Activated gamma-delta T cell treated with Interleukin-2 at 50 U/mL for 16 hours (primary cell): Measurements from ENCODE around the gene MT4.
A peak's percentile ranks its signal among the peaks of the same experiment; 100 is the strongest.
"Not testable (repeated sequence)": the region's sequence is repeated elsewhere in the genome, so short reads cannot be mapped to it uniquely, and the experiment has no call there.

Experiments
- DNase-seq: peaks from one replicate; pipeline ENCODE4 v3.0.0-alpha.2; 2020

Gene MT4

GRCh38 chr16:56559109-56559508 lies 5.8 kb upstream of the MT4 start:
- no peak for DNase-seq

GRCh38 chr16:56560447-56560846 lies 4.4 kb upstream of the MT4 start:
- DNase-seq = no peak

- DNase-seq = no peak
Measured at GRCh38 chr16:56561126-56561525, 3.7 kb upstream of the MT4 start.

- no peak for DNase-seq
Measured at GRCh38 chr16:56569971-56570370, 5.1 kb downstream of the MT4 start.

GRCh38 chr16:56571525-56571924 lies 6.7 kb downstream of the MT4 start:
- no peak for DNase-seq

- no peak for DNase-seq
Measured at GRCh38 chr16:56574625-56575024, 9.8 kb downstream of the MT4 start.

GRCh38 chr16:56576585-56577299 lies 11.9 kb downstream of the MT4 start:
- peak; percentile 76 for DNase-seq

GRCh38 chr16:56577300-56577625 lies 12.4 kb downstream of the MT4 start:
- no peak for DNase-seq

- DNase-seq = no peak
Measured at GRCh38 chr16:56580391-56581048, 15.6 kb downstream of the MT4 start.

- DNase-seq = not testable (repeated sequence)
Measured at GRCh38 chr16:56582911-56583310, 18.0 kb downstream of the MT4 start.

GRCh38 chr16:56583351-56584168 lies 18.7 kb downstream of the MT4 start:
- DNase-seq = no peak

- no peak for DNase-seq
Measured at GRCh38 chr16:56584276-56584675, 19.4 kb downstream of the MT4 start.

GRCh38 chr16:56588781-56589140 lies 23.9 kb downstream of the MT4 start:
- DNase-seq = no peak

- DNase-seq = no peak
Measured at GRCh38 chr16:56589141-56590039, 24.5 kb downstream of the MT4 start, which contains the start of gene MT3. Gene MT3, plus strand, starts transcription at chr16:56589528. Its CDS starts 63 bp downstream, at chr16:56589591.

- DNase-seq = no peak
Measured at GRCh38 chr16:56591377-56592060, 26.6 kb downstream of the MT4 start.

GRCh38 chr16:56593573-56594291 lies 28.9 kb downstream of the MT4 start:
- DNase-seq = no peak

- DNase-seq = no peak
Measured at GRCh38 chr16:56594292-56594619, 29.4 kb downstream of the MT4 start.

GRCh38 chr16:56600398-56600999 lies 35.6 kb downstream of the MT4 start:
- no peak for DNase-seq

- DNase-seq = no peak
Measured at GRCh38 chr16:56601325-56601724, 36.5 kb downstream of the MT4 start.

GRCh38 chr16:56603589-56603988 lies 38.7 kb downstream of the MT4 start:
- no peak for DNase-seq

- DNase-seq = no peak
Measured at GRCh38 chr16:56604966-56605365, 40.1 kb downstream of the MT4 start.
